ENCODE data around the gene ZNF710. TPM values are rescaled to one million over a fixed set of nuclear protein-coding genes. Genes with fewer than 3 reads are reported as not detected.
A peak's percentile ranks its signal among the peaks of the same experiment; 100 is the strongest.

ZNF710 gene
- total and polyA plus RNA-seq, 2 experiments from 2014 or later, result 15.9 to 18.2 TPM

- no peak for TF ChIP-seq POLR2AphosphoS5 (IDR thresholded peaks at IDR 0.05; ENCODE audit: low read depth)
- no peak for TF ChIP-seq STAT1 (IDR thresholded peaks at IDR 0.05; ENCODE audit: unreplicated experiment)
- TF ChIP-seq ZNF462 (CRISPR knock-in tag; IDR thresholded peaks at IDR 0.05), result no peak
These were observed 41.2 kb downstream of the ZNF710 start (continued) for GRCh38 chr15:90042356-90042755.

- Histone ChIP-seq H3K4me1 (ENCODE audit: insufficient read depth) (no peaks in the 10 kb centered on the region; the same call in 1 of the 2 replicates), H4K20me1 (replicated peaks; ENCODE audit: insufficient read depth) (no peaks in the 10 kb centered on the region), H3K27me3 (ENCODE audit: insufficient read depth) (no peaks in the 10 kb centered on the region), H3K27ac (ENCODE audit: low read depth) (no peak overlapping the region), H3K36me3 (ENCODE audit: insufficient read depth) (no peaks in the 10 kb centered on the region), H3F3A (replicated peaks; ENCODE audit: low read depth) (no peaks in the 10 kb centered on the region), H2AFZ (no peak overlapping the region), H3K79me2 (replicated peaks; ENCODE audit: insufficient read depth) (peaks cover 4% of the 10 kb centered on the region; the same call in 1 of the 2 replicates), H3K9me2 (ENCODE audit: insufficient read depth) (no peaks in the 10 kb centered on the region), H3K4me3 (no peak overlapping the region), H3K4me2 (no peak overlapping the region)
- peak; percentile 69 for ATAC-seq
- Mint-ChIP-seq H3K4me1 (peaks cover 38% of the 10 kb centered on the region), H3K27ac (0 out of 2 replicates have a peak overlapping the region, but pooled peaks have one; percentile 12), H3K4me3 (no peak overlapping the region), H3K9me3 (no peaks in the 10 kb centered on the region), H3K36me3 (ENCODE audit: low read depth) (no peaks in the 10 kb centered on the region; the same call in 2 of the 3 replicates), H3K27me3 (ENCODE audit: insufficient read depth, low read depth, poor library complexity) (peaks cover 2% of the 10 kb centered on the region)
- no peak for DNase-seq (ENCODE audit: low spot score)
- TF ChIP-seq EZH2phosphoT487 (IDR thresholded peaks at IDR 0.05; ENCODE audit: unreplicated experiment), result no peak
- TF ChIP-seq ZNF114 (CRISPR knock-in tag; IDR thresholded peaks at IDR 0.05), result no peak
- TF ChIP-seq ZNF462 (CRISPR knock-in tag; IDR thresholded peaks at IDR 0.05), result no peak
- no peak for TF ChIP-seq ZNF331 (CRISPR knock-in tag; IDR thresholded peaks at IDR 0.05; ENCODE audit: low read depth)
- no peak for TF ChIP-seq ETS1 (IDR thresholded peaks at IDR 0.05)
- no peak for TF ChIP-seq JUNB (IDR thresholded peaks at IDR 0.05; ENCODE audit: unreplicated experiment)
These were observed 41.8 kb downstream of the ZNF710 start for GRCh38 chr15:90042766-90043529.
